GM12878 (cell line): ENCODE measurements around the gene GPR153. TPM values are rescaled to one million over a fixed set of nuclear protein-coding genes. Genes with fewer than 3 reads are reported as not detected.

Experiments used
- ATAC-seq: fragments of 200-7000 bp; cut with Tn5 transposase; 3 replicates; pipeline ENCODE4 v1.9.1; 2020; ENCODE audit warnings: mild to moderate bottlenecking, moderate library complexity
- BruUV-seq: library from RNA; stranded (reverse); fragments of 400-500 nt; replicated peaks from 2 replicates; lab custom pipeline; 2021; lab: Mats Ljungman, UMichigan
- CTCF ChIA-PET: fragments of 300-600 bp; sonication (Branson Sonifier 250); formaldehyde crosslinking; extraction: SDS; loops from one replicate; lab custom pipeline; 2021; ENCODE audit warnings: inconsistent platforms; lab: Yijun Ruan, JAX
- POLR2A ChIA-PET: fragments of 350-600 bp; formaldehyde crosslinking; extraction: SDS; loops from one replicate; lab custom pipeline; 2021; ENCODE audit warnings: inconsistent platforms; lab: Charles Lee
- RAD21 ChIA-PET: fragments of 300-600 bp; sonication (Branson Sonifier 250); formaldehyde crosslinking; loops from one replicate; lab custom pipeline; 2023; ENCODE audit warnings: antibody characterized with exemption; ENCODE audit not compliant: unreplicated experiment; lab: Charles Lee
- SMC1A ChIA-PET: fragments of 300-600 bp; sonication (Branson Sonifier 250); formaldehyde crosslinking; loops from one replicate; lab custom pipeline; 2023; ENCODE audit not compliant: unreplicated experiment, uncharacterized antibody; lab: Charles Lee
- DNase-seq: peaks from one replicate; pipeline ENCODE4 v3.0.0-alpha.2; 2011; ENCODE audit warnings: low read depth, low spot score
- FAIRE-seq: peaks from 3 replicates; lab custom pipeline; 2011; peaks lifted over from hg19 to GRCh38; lab: Jason Lieb, UNC
- H2AFZ ChIP-seq: 2 replicates; pipeline ENCODE4 v1.6.0; 2011; ENCODE audit warnings: low read depth, low read length, control low read depth; ENCODE audit not compliant: control insufficient read depth
- H3K27ac ChIP-seq: 2 replicates; pipeline ENCODE4 v1.5.1; 2011; ENCODE audit warnings: control low read depth; ENCODE audit not compliant: control insufficient read depth, insufficient read depth
- H3K27me3 ChIP-seq, 2 experiments: replicated peaks in 1 of 2; 2 replicates each; pipeline versions ENCODE4 v1.6.0 to v1.6.1; 2011; ENCODE audit warnings: low read length in 1 of 2; ENCODE audit not compliant: control insufficient read depth in 2 of 2, insufficient read depth in 2 of 2
- H3K36me3 ChIP-seq, 2 experiments: 2 replicates each; pipeline ENCODE4 v1.5.1; 2011; ENCODE audit warnings: low read length in 1 of 2; ENCODE audit not compliant: control insufficient read depth in 2 of 2, insufficient read depth in 2 of 2
- H3K4me1 ChIP-seq: 2 replicates; pipeline ENCODE4 v1.6.1; 2011; ENCODE audit warnings: mild to moderate bottlenecking, low read length, moderate library complexity, mixed read lengths; ENCODE audit not compliant: control insufficient read depth, insufficient read depth
- H3K4me2 ChIP-seq: 2 replicates; pipeline ENCODE4 v1.6.0; 2011; ENCODE audit warnings: control low read depth; ENCODE audit not compliant: control insufficient read depth, insufficient read depth
- H3K4me3 ChIP-seq: fragments of 200-600 bp; sonication (generic); 2 replicates; pipeline ENCODE4 v1.5.1; 2016
- H3K79me2 ChIP-seq: 2 replicates; pipeline ENCODE4 v1.6.0; 2011; ENCODE audit warnings: low read length; ENCODE audit not compliant: control insufficient read depth, insufficient read depth
- H3K9ac ChIP-seq: 2 replicates; pipeline ENCODE4 v1.8.0; 2011; ENCODE audit warnings: low read length, control low read depth, mixed read lengths; ENCODE audit not compliant: control insufficient read depth, insufficient read depth
- H3K9me3 ChIP-seq: replicated peaks from 3 replicates; pipeline ENCODE4 v1.5.1; 2011; ENCODE audit warnings: mild to moderate bottlenecking, low read length; ENCODE audit not compliant: control insufficient read depth, insufficient read depth
- H4K20me1 ChIP-seq: 2 replicates; pipeline ENCODE4 v1.6.0; 2011; ENCODE audit not compliant: control insufficient read depth, insufficient read depth
- NR2C1 ChIP-seq: fragments of 450-650 bp; IDR thresholded peaks from 2 replicates; pipeline ENCODE4 v1.6.1; 2017; ENCODE audit warnings: antibody characterized with exemption, mild to moderate bottlenecking, moderate library complexity
- SUZ12 ChIP-seq: fragments of 200-600 bp; sonication (generic); IDR thresholded peaks from one replicate; pipeline ENCODE4 v1.6.1; 2018; ENCODE audit warnings: antibody characterized with exemption, mild to moderate bottlenecking; ENCODE audit not compliant: unreplicated experiment
- TARDBP ChIP-seq: IDR thresholded peaks from 2 replicates; pipeline ENCODE4 v1.6.1; 2016; ENCODE audit warnings: borderline replicate concordance
- WGBS: methylation state at CpG from one replicate; pipeline ENCODE4 v1.1.6; 2016; ENCODE audit warnings: low lambda C conversion rate; ENCODE audit not compliant: insufficient replicate concordance, insufficient coverage; ENCODE audit errors: missing lambda C conversion rate; 5-methylcytosine and 5-hydroxymethylcytosine counted together
- in situ Hi-C: fragments of 300-500 bp; cut with MboI; formaldehyde crosslinking; loops from 9 replicates; pipeline ENCODE4 v1.14.3; 2018; ENCODE audit warnings: mixed read lengths
- intact Hi-C: fragments of 100-400 bp; cut with micrococcal nuclease; formaldehyde crosslinking; loops from one replicate; pipeline ENCODE4 v1.14.2; 2022; ENCODE audit not compliant: unreplicated experiment
- polyA plus RNA-seq, 11 experiments: library from polyadenylated mRNA; depleted of rRNA in 4 of 11; unstranded in 6 of 11; stranded (reverse) in 5 of 11; fragments of >200 nt; fragmentation: Nextera tagmentation in 4 of 11; fragmentation: Illumina TruSeq in 1 of 11; extraction: Ambion mirVana in 4 of 11; extraction: Trizol in 1 of 11; gene quantifications; 1 replicate in 1 of 11; 2 replicates in 10 of 11; pipeline versions ENCODE4 v1.2.1 to v1.2.3, GENCODE V29; 2011 to 2016; ENCODE audit warnings: inconsistent platforms in 2 of 11, missing spikeins in 2 of 11, low read depth in 1 of 11
- total RNA-seq, 4 experiments: library from RNA; depleted of rRNA in 3 of 4; stranded (reverse); fragments of >200 nt in 3 of 4; fragmentation: Illumina TruSeq in 1 of 4; extraction: Trizol in 1 of 4; gene quantifications; 2 replicates each; pipeline versions ENCODE4 v1.2.1 to v1.2.3, GENCODE V29; 2013 to 2021
- TF ChIP-seq, protein P1 (sequence below): IDR thresholded peaks from 2 replicates; pipeline ENCODE4 v1.6.1; 2012; ENCODE audit warnings: low read depth, low read length, improper control_type of control experiment

The GPR153 gene
- total and polyA plus RNA-seq, 10 of the 15 experiments (the other 5 are each of a cell fraction or from before 2014, with no cell fraction given): 0.04 to 2.2 (median 0.54) TPM

DNA sequence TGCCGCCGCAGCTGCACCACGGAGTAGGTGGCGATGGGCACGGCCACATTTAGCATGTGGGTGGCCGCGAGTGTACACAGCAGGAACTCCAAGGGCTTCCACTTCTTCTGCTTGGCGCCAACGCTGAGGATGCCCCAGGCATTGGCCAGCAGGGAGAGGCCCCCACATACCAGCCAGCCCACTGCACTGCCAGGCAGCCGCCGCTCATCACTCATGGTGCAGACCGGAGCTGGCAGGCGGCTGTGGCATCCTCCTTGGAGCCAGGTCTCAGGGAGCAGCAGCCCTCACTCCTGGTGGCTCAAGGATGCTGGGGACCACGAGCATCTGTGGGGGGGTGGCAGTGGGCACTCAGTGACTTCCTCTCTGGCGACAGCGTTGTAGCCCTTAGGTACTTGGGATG is 6.2 kb downstream of the GPR153 start:
- Histone ChIP-seq H3K9me3 (no peaks in the 10 kb centered on the region), H3K4me1 (peaks cover 2% of the 10 kb centered on the region; the same call in 1 of the 2 replicates), H4K20me1 (no peaks in the 10 kb centered on the region), H3K79me2 (no peaks in the 10 kb centered on the region), H3K27me3 (peaks cover 0 to 4% of the 10 kb centered on the region in 2 experiments; a peak in 3 of 4 replicates), H3K4me3 (no peak overlapping the region), H3K4me2 (no peak overlapping the region), H3K36me3 (no peaks in the 10 kb centered on the region), H2AFZ (no peak overlapping the region), H3K9ac (no peak overlapping the region), H3K27ac (no peak overlapping the region)
- in situ Hi-C loops: loop anchor here (5.0 kb wide), 1 partner anchor 148 kb away; no protein-coding TSS in a partner anchor
- ChIA-PET SMC1A (no interaction called here), RAD21 (no interaction called here), POLR2A (no interaction called here), CTCF (no interaction called here)
- intact Hi-C loops: no loop called here
- TF ChIP-seq TARDBP: no peak
- WGBS: 59% methylated on average over 14 of the region's 16 CpGs
- FAIRE-seq: no peak
- no TSS peak for BruUV-seq
- DNase-seq: no peak
- no peak for ATAC-seq

DNA sequence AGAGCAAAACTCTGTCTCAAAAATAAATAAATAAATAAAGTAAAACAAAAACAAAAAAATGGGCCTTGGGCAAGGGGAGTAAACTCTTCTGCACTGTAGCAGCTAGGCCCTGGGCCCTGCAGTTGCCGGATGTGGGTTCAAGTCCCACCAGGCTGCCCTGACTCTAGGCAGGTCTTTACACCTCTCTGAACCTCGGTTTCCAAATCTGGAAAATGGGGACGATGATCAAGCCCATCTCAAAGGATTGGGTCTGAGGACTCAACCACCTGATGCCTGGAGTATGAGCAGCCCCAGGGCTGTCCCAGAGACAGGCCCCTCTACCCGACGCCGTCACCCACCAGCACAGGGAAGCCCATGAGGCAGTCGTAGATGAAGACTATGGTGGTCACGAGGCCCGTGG is 7.5 kb downstream of the GPR153 start:
- intact Hi-C loops: no loop called here
- Histone ChIP-seq H3K4me3 (no peak overlapping the region), H3K4me2 (no peak overlapping the region), H3K4me1 (no peaks in the 10 kb centered on the region), H2AFZ (no peak overlapping the region), H3K27ac (no peak overlapping the region), H3K9me3 (no peaks in the 10 kb centered on the region), H3K36me3 (no peaks in the 10 kb centered on the region), H3K79me2 (no peaks in the 10 kb centered on the region), H3K27me3 (peaks cover 0 to 7% of the 10 kb centered on the region in 2 experiments; a peak in 3 of 4 replicates), H4K20me1 (no peaks in the 10 kb centered on the region), H3K9ac (no peak overlapping the region)
- DNase-seq (no peak), ATAC-seq (no peak), FAIRE-seq (no peak)
- ChIA-PET POLR2A (no interaction called here), RAD21 (no interaction called here), SMC1A (no interaction called here), CTCF (no interaction called here)
- in situ Hi-C loops: loop anchor here (5.0 kb wide), 1 partner anchor 149 kb away; no protein-coding TSS in a partner anchor
- WGBS: 40% methylated on average over 9 of the region's 9 CpGs
- no TSS peak for BruUV-seq
- TF ChIP-seq, protein P1, sequence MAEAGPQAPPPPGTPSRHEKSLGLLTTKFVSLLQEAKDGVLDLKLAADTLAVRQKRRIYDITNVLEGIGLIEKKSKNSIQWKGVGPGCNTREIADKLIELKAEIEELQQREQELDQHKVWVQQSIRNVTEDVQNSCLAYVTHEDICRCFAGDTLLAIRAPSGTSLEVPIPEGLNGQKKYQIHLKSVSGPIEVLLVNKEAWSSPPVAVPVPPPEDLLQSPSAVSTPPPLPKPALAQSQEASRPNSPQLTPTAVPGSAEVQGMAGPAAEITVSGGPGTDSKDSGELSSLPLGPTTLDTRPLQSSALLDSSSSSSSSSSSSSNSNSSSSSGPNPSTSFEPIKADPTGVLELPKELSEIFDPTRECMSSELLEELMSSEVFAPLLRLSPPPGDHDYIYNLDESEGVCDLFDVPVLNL: no peak
- TF ChIP-seq NR2C1: no peak
- TF ChIP-seq SUZ12: no peak
